Measurements from ENCODE around the gene NHLH2. TPM values are rescaled to one million over a fixed set of nuclear protein-coding genes. Genes with fewer than 3 reads are reported as not detected.

NHLH2 gene
- total RNA-seq, 2 donors from 2014 or later = not detected

- H3K4me1 ChIP-seq (ENCODE audit: control insufficient read depth in 1 of 2, low read depth in 2 of 2) = peaks cover 0 to 6% of the 10 kb centered on the region in 2 donors
- H3K36me3 ChIP-seq = no peaks in the 10 kb centered on the region
- no peak for DNase-seq (ENCODE audit: low spot score)
- no peak for ATAC-seq (ENCODE audit: insufficient number of reproducible peaks, low FRiP score, low read depth)
- H3K27ac ChIP-seq = no peak overlapping the region
- H3K9me3 ChIP-seq = no peaks in the 10 kb centered on the region
- H3K4me3 ChIP-seq = no peak overlapping the region
- TF ChIP-seq CTCF (IDR thresholded peaks at IDR 0.05) = no peak
- no peaks in the 10 kb centered on the region for H3K27me3 ChIP-seq (replicated peaks; ENCODE audit: insufficient read depth)
These were observed 27.2 kb downstream of the NHLH2 start for GRCh38 chr1:115813727-115814126.

- Histone ChIP-seq H3K4me1 (ENCODE audit: control insufficient read depth in 1 of 2, low read depth in 2 of 2) (peaks cover 0 to 6% of the 10 kb centered on the region in 2 donors), H3K27ac (no peak overlapping the region), H3K4me3 (no peak overlapping the region), H3K9me3 (no peaks in the 10 kb centered on the region), H3K36me3 (no peaks in the 10 kb centered on the region), H3K27me3 (replicated peaks; ENCODE audit: insufficient read depth) (no peaks in the 10 kb centered on the region)
- no peak for ATAC-seq (ENCODE audit: insufficient number of reproducible peaks, low FRiP score, low read depth)
- DNase-seq (ENCODE audit: low spot score) = no peak
- TF ChIP-seq CTCF (IDR thresholded peaks at IDR 0.05) = no peak
These were observed 29.6 kb downstream of the NHLH2 start for GRCh38 chr1:115811140-115811828.

- H3K4me1 ChIP-seq (ENCODE audit: control insufficient read depth in 1 of 2, low read depth in 2 of 2) = peaks cover 0 to 3% of the 10 kb centered on the region in 2 donors
- TF ChIP-seq CTCF (IDR thresholded peaks at IDR 0.05) = no peak
- no peak overlapping the region for H3K27ac ChIP-seq
- H3K36me3 ChIP-seq = no peaks in the 10 kb centered on the region
- ATAC-seq (ENCODE audit: insufficient number of reproducible peaks, low FRiP score, low read depth) (no peak), DNase-seq (ENCODE audit: low spot score) (no peak)
- no peaks in the 10 kb centered on the region for H3K9me3 ChIP-seq
- no peaks in the 10 kb centered on the region for H3K27me3 ChIP-seq (replicated peaks; ENCODE audit: insufficient read depth)
- no peak overlapping the region for H3K4me3 ChIP-seq
These were observed 30.3 kb downstream of the NHLH2 start for GRCh38 chr1:115810609-115811008.

GRCh38 chr1:115809847-115810246 is 31.1 kb downstream of the NHLH2 start:
- ATAC-seq (ENCODE audit: insufficient number of reproducible peaks, low FRiP score, low read depth) (no peak), DNase-seq (ENCODE audit: low spot score) (no peak)
- no peaks in the 10 kb centered on the region for H3K27me3 ChIP-seq (replicated peaks; ENCODE audit: insufficient read depth)
- H3K27ac ChIP-seq = no peak overlapping the region
- no peak overlapping the region for H3K4me3 ChIP-seq
- H3K4me1 ChIP-seq (ENCODE audit: control insufficient read depth in 1 of 2, low read depth in 2 of 2) = no peaks in the 10 kb centered on the region
- TF ChIP-seq CTCF (IDR thresholded peaks at IDR 0.05) = no peak
- no peaks in the 10 kb centered on the region for H3K36me3 ChIP-seq
- no peaks in the 10 kb centered on the region for H3K9me3 ChIP-seq

GRCh38 chr1:115809076-115809475 is 31.9 kb downstream of the NHLH2 start:
- TF ChIP-seq CTCF (IDR thresholded peaks at IDR 0.05) = no peak
- Histone ChIP-seq H3K4me1 (ENCODE audit: control insufficient read depth in 1 of 2, low read depth in 2 of 2) (no peaks in the 10 kb centered on the region), H3K36me3 (no peaks in the 10 kb centered on the region), H3K27ac (no peak overlapping the region), H3K4me3 (no peak overlapping the region), H3K9me3 (no peaks in the 10 kb centered on the region), H3K27me3 (replicated peaks; ENCODE audit: insufficient read depth) (no peaks in the 10 kb centered on the region)
- DNase-seq (ENCODE audit: low spot score) (no peak), ATAC-seq (ENCODE audit: insufficient number of reproducible peaks, low FRiP score, low read depth) (no peak)

Data from thoracic aorta (tissue), 2 donors.